Measurements from ENCODE around the gene PDZRN3. TPM values are rescaled to one million over a fixed set of nuclear protein-coding genes. Genes with fewer than 3 reads are reported as not detected.

Gene PDZRN3
- total RNA-seq, 2 experiments from 2014 or later = not detected

- ChIA-PET CTCF (interaction anchor here (0.6 to 1.8 kb wide), 4 partner anchors 8 to 413 kb away, joined by 3 to 6 read pairs (median 4); no protein-coding TSS in a partner anchor), POLR2A (no interaction called here)
- Mint-ChIP-seq H3K27ac (no peak overlapping the region), H3K9me3 (ENCODE audit: low read depth) (no peaks in the 10 kb centered on the region), H3K4me3 (no peak overlapping the region), H3K36me3 (ENCODE audit: low read depth) (no peaks in the 10 kb centered on the region), H3K4me1 (no peaks in the 10 kb centered on the region), H3K27me3 (peaks cover 10% of the 10 kb centered on the region)
- DNase-seq (no peak), ATAC-seq (no peak)
- intact Hi-C loops (cut with DNase I, micrococcal nuclease) = loop anchor here (5.0 to 10.0 kb wide), 3 partner anchors 303 to 1663 kb away; no protein-coding TSS in a partner anchor
Observed at GRCh38 chr3:73509066-73509465, 115.7 kb downstream of the PDZRN3 start.

DNA sequence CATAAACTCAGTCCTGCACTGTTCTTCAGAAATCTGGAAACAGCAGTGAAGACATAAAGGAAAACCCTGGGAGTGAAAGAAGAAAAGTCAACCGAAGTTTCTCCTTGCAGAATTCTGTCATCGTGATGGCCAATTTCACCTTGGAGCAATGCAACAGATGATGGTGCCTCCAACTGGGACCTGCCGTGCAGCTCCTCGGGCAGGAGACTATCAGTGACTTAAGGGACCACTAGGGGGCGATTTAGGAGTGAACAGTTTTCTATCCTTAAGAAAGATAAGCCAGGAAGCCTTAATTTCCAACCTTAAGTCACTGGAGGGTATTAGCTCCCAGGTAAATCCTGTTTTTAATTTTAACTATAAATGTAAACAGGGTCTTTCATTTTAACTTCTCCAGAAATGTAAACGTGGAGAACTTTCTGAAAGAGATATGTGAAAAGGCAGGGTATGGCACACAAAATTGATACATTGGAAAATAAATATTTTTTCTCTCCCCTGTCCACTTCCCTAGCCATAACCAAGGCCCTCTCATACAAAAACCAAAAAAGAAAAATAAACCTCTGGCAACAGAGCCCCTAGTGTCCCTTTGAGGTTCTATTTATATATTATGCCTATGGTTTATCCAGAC, 116.3 kb downstream of the PDZRN3 start:
- CTCF ChIA-PET = interaction anchor here (0.6 to 1.8 kb wide), 9 partner anchors 9 to 470 kb away, joined by 3 to 6 read pairs (median 4); no protein-coding TSS in a partner anchor

DNA sequence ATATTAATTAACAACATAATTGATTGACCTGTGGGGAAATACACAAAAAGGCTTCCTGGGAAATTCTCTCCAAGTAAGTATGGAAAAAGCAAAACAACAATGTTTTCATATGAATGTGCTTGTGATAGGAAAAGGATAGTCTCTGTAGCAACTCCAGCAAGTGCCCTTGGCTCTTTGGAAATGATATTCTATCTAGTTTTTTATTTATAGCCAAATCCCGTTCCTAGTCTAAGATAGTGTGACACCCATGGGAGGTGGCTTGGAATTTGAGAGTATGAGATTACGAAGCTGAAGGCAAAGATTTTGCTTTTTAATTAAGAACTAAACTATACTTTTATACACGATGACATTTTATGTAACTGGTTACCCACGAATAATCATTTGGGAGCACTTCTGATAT, 119.9 kb downstream of the PDZRN3 start:
- Mint-ChIP-seq H3K9me3 (ENCODE audit: low read depth) (no peaks in the 10 kb centered on the region), H3K27ac (no peak overlapping the region), H3K4me3 (no peak overlapping the region), H3K36me3 (ENCODE audit: low read depth) (no peaks in the 10 kb centered on the region), H3K4me1 (no peaks in the 10 kb centered on the region), H3K27me3 (peaks cover 18% of the 10 kb centered on the region)
- ChIA-PET POLR2A (no interaction called here), CTCF (interaction anchor here (2.7 kb wide), 1 partner anchor 11 kb away, joined by 10 read pairs; no protein-coding TSS in a partner anchor)
- intact Hi-C loops (cut with DNase I, micrococcal nuclease) = loop anchor here (5.0 to 10.0 kb wide), 4 partner anchors 48 to 1667 kb away; no protein-coding TSS in a partner anchor
- DNase-seq (no peak), ATAC-seq (no peak)

More for the DNA sequence above, 116.3 kb downstream of the PDZRN3 start:
- peak; percentile 44 for DNase-seq
- Mint-ChIP-seq H3K27me3 (peaks cover 13% of the 10 kb centered on the region), H3K9me3 (ENCODE audit: low read depth) (no peaks in the 10 kb centered on the region), H3K4me3 (no peak overlapping the region), H3K27ac (no peak overlapping the region), H3K4me1 (no peaks in the 10 kb centered on the region), H3K36me3 (ENCODE audit: low read depth) (no peaks in the 10 kb centered on the region)
- no peak for ATAC-seq
- POLR2A ChIA-PET = no interaction called here
- intact Hi-C loops (cut with DNase I, micrococcal nuclease) = loop anchor here (1.0 to 10.0 kb wide), 4 partner anchors 304 to 1664 kb away; no protein-coding TSS in a partner anchor

- no peaks in the 10 kb centered on the region for H3K36me3 Mint-ChIP-seq (ENCODE audit: low read depth)
- ATAC-seq = no peak
- ChIA-PET POLR2A (no interaction called here), CTCF (interaction anchor here (1.2 to 2.7 kb wide), 2 partner anchors 10 to 424 kb away, joined by 3 to 10 read pairs; no protein-coding TSS in a partner anchor)
- no peak for DNase-seq
- no peaks in the 10 kb centered on the region for H3K4me1 Mint-ChIP-seq
- no peak overlapping the region for H3K27ac Mint-ChIP-seq
- intact Hi-C loops (cut with DNase I, micrococcal nuclease) = loop anchor here in 1 of 2 experiments (5.0 to 10.0 kb wide), 2 partner anchors 47 to 569 kb away; no protein-coding TSS in a partner anchor
- no peak overlapping the region for H3K4me3 Mint-ChIP-seq
- peaks cover 18% of the 10 kb centered on the region for H3K27me3 Mint-ChIP-seq
- no peaks in the 10 kb centered on the region for H3K9me3 Mint-ChIP-seq (ENCODE audit: low read depth)
Observed at GRCh38 chr3:73504239-73504638, 120.5 kb downstream of the PDZRN3 start.

DNA sequence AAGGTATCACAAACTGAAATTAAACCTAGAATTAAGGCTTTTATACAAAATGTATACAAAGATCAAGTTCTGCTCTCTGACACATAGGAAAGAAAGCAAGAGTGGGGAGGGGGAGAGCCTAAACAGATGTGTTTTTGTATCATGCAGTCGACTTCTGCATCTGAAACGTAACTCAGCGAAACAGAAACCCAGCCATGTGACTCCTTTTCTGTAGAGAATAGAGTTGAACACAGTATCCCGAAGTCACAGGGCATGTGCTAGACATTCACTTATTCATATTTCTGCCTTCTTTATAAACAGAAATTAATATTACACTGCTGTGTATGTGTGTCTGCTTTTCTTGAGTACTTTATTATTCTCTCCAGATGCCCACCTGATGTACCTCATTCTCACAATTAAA, 121.0 kb downstream of the PDZRN3 start:
- H3K27ac Mint-ChIP-seq = no peak overlapping the region
- POLR2A ChIA-PET = no interaction called here
- DNase-seq (no peak), ATAC-seq (no peak)
- H3K36me3 Mint-ChIP-seq (ENCODE audit: low read depth) = no peaks in the 10 kb centered on the region
- CTCF ChIA-PET = interaction anchor here (0.7 to 4.0 kb wide), 5 partner anchors 10 to 423 kb away, joined by 3 to 40 read pairs (median 4); partner anchors contain the start of gene PDZRN3
- no peaks in the 10 kb centered on the region for H3K4me1 Mint-ChIP-seq
- no peaks in the 10 kb centered on the region for H3K9me3 Mint-ChIP-seq (ENCODE audit: low read depth)
- H3K4me3 Mint-ChIP-seq = no peak overlapping the region
- H3K27me3 Mint-ChIP-seq = peaks cover 18% of the 10 kb centered on the region
- intact Hi-C loops (cut with DNase I, micrococcal nuclease) = loop anchor here in 1 of 2 experiments (5.0 to 10.0 kb wide), 2 partner anchors 46 to 569 kb away; no protein-coding TSS in a partner anchor

- DNase-seq = peak; percentile 77
- H3K4me3 Mint-ChIP-seq = no peak overlapping the region
Observed at GRCh38 chr3:73502609-73503583, 121.8 kb downstream of the PDZRN3 start.

GRCh38 chr3:73500321-73500720, 124.4 kb downstream of the PDZRN3 start:
- POLR2A ChIA-PET = no interaction called here
- H3K9me3 Mint-ChIP-seq (ENCODE audit: low read depth) = no peaks in the 10 kb centered on the region
- H3K4me3 Mint-ChIP-seq = no peak overlapping the region
- ATAC-seq (no peak), DNase-seq (no peak)
- H3K4me1 Mint-ChIP-seq = no peaks in the 10 kb centered on the region
- intact Hi-C loops (cut with DNase I, micrococcal nuclease) = loop anchor here in 1 of 2 experiments (5.0 to 10.0 kb wide), 2 partner anchors 43 to 566 kb away; no protein-coding TSS in a partner anchor
- CTCF ChIA-PET = interaction anchor here (0.6 to 4.0 kb wide), 4 partner anchors 50 to 399 kb away, joined by 3 to 40 read pairs (median 3); no protein-coding TSS in a partner anchor
- H3K27ac Mint-ChIP-seq = no peak overlapping the region
- H3K36me3 Mint-ChIP-seq (ENCODE audit: low read depth) = no peaks in the 10 kb centered on the region
- H3K27me3 Mint-ChIP-seq = peaks cover 20% of the 10 kb centered on the region

More at GRCh38 chr3:73502609-73503583, 121.8 kb downstream of the PDZRN3 start:
- POLR2A ChIA-PET = no interaction called here
- H3K4me1 Mint-ChIP-seq = no peaks in the 10 kb centered on the region
- no peaks in the 10 kb centered on the region for H3K36me3 Mint-ChIP-seq (ENCODE audit: low read depth)
- peaks cover 21% of the 10 kb centered on the region for H3K27me3 Mint-ChIP-seq
- ATAC-seq = peak; percentile 58
- no peaks in the 10 kb centered on the region for H3K9me3 Mint-ChIP-seq (ENCODE audit: low read depth)
- CTCF ChIA-PET = interaction anchor here (0.6 to 4.0 kb wide), 22 partner anchors 8 to 423 kb away, joined by 3 to 40 read pairs (median 4); partner anchors contain the start of gene PDZRN3
- no peak overlapping the region for H3K27ac Mint-ChIP-seq
- intact Hi-C loops (cut with DNase I, micrococcal nuclease) = loop anchor here (1.0 to 10.0 kb wide), 3 partner anchors 46 to 568 kb away; no protein-coding TSS in a partner anchor

GRCh38 chr3:73499787-73500186, 125.0 kb downstream of the PDZRN3 start:
- POLR2A ChIA-PET = no interaction called here
- H3K4me1 Mint-ChIP-seq = no peaks in the 10 kb centered on the region
- H3K27me3 Mint-ChIP-seq = peaks cover 20% of the 10 kb centered on the region
- no peaks in the 10 kb centered on the region for H3K36me3 Mint-ChIP-seq (ENCODE audit: low read depth)
- no peak overlapping the region for H3K4me3 Mint-ChIP-seq
- ATAC-seq = no peak
- no peak for DNase-seq
- H3K9me3 Mint-ChIP-seq (ENCODE audit: low read depth) = no peaks in the 10 kb centered on the region
- no peak overlapping the region for H3K27ac Mint-ChIP-seq
- intact Hi-C loops (cut with DNase I, micrococcal nuclease) = loop anchor here in 1 of 2 experiments (5.0 to 10.0 kb wide), 2 partner anchors 42 to 565 kb away; no protein-coding TSS in a partner anchor
- CTCF ChIA-PET = interaction anchor here (1.0 to 4.0 kb wide), 2 partner anchors 171 to 398 kb away, joined by 3 to 40 read pairs; no protein-coding TSS in a partner anchor

DNA sequence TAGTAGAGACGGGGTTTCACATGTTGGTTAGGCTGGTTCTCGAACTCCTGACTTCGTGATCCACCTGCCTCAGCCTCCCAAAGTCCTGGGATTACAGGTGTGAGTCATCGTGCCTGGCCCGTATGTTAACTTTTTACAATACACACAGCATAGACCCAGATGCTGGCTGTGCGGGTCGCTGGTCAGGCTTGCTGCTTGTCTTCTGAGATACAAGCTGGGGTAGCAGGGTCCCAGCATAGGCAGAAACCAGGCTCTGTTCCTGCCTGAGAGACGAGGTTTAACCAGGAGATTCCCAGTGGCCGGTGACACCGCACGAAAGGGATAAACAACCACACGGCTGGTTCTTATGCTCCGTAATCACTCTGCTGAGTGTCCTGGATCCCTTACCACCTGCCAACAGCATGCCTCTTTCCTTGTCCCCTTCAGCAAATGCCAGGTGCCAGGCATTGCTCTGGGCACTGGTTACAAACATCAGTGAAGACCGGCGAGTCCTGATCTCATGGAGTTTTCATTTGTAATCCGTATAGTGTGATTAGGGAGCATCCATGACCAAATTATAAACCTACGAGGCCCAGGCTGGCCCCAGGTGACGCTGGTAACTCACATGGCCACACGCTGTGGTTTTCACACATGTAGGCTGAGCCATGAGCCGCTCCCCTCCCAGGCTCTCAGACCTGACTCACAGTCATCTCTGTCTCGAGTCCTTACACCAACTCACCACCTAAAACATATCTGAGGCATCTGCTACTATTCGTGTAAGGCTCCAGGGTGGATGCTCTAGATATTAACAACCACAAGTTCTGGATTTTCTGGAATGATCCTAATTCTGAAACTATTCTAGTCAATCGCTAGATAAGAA, 125.7 kb downstream of the PDZRN3 start:
- POLR2A ChIA-PET = no interaction called here
- no peak overlapping the region for H3K27ac Mint-ChIP-seq
- peak; percentile 42 for ATAC-seq
- H3K36me3 Mint-ChIP-seq (ENCODE audit: low read depth) = no peaks in the 10 kb centered on the region
- CTCF ChIA-PET = interaction anchor here (1.8 kb wide), 1 partner anchor 8 kb away, joined by 5 read pairs; no protein-coding TSS in a partner anchor
- H3K27me3 Mint-ChIP-seq = peaks cover 24% of the 10 kb centered on the region
- H3K9me3 Mint-ChIP-seq (ENCODE audit: low read depth) = no peaks in the 10 kb centered on the region
- H3K4me1 Mint-ChIP-seq = no peaks in the 10 kb centered on the region
- intact Hi-C loops (cut with DNase I, micrococcal nuclease) = no loop called here
- peak; percentile 37 for DNase-seq
- H3K4me3 Mint-ChIP-seq = no peak overlapping the region

- H3K36me3 Mint-ChIP-seq (ENCODE audit: low read depth) = no peaks in the 10 kb centered on the region
- peaks cover 21% of the 10 kb centered on the region for H3K27me3 Mint-ChIP-seq
- ATAC-seq = no peak
- H3K4me3 Mint-ChIP-seq = no peak overlapping the region
- no peaks in the 10 kb centered on the region for H3K9me3 Mint-ChIP-seq (ENCODE audit: low read depth)
- intact Hi-C loops (cut with DNase I, micrococcal nuclease) = no loop called here
- POLR2A ChIA-PET = no interaction called here
- no peak for DNase-seq
- no peaks in the 10 kb centered on the region for H3K4me1 Mint-ChIP-seq
- CTCF ChIA-PET = interaction anchor here (0.6 to 1.8 kb wide), 5 partner anchors 9 to 396 kb away, joined by 3 to 6 read pairs (median 4); no protein-coding TSS in a partner anchor
- H3K27ac Mint-ChIP-seq = no peak overlapping the region
Observed at GRCh38 chr3:73497646-73498406, 126.9 kb downstream of the PDZRN3 start.

Data from activated CD4-positive, alpha-beta T cell treated with anti-CD3 and anti-CD28 coated beads for 36 hours (primary cell).